Endothelial cell of umbilical vein (primary cell): ENCODE results near the gene RPL21.

Source experiments
- EZH2 ChIP-seq: IDR thresholded peaks from 2 replicates; pipeline ENCODE4 v1.6.1; 2012; ENCODE audit warnings: borderline replicate concordance, low read depth, mild to moderate bottlenecking, moderate library complexity, low read length, inconsistent platforms; ENCODE audit not compliant: severe bottlenecking
- FOS ChIP-seq: IDR thresholded peaks from 2 replicates; pipeline ENCODE4 v1.6.1; 2011; ENCODE audit warnings: mild to moderate bottlenecking, low read length, moderate library complexity, borderline replicate concordance; ENCODE audit not compliant: insufficient read depth
- GATA2 ChIP-seq: IDR thresholded peaks from 2 replicates; pipeline ENCODE4 v1.7.0; 2011; ENCODE audit warnings: low read depth, mild to moderate bottlenecking, moderate library complexity, mixed read lengths, low read length; ENCODE audit not compliant: insufficient read length, insufficient read depth
- JUN ChIP-seq: IDR thresholded peaks from 2 replicates; pipeline ENCODE4 v1.6.1; 2011; ENCODE audit warnings: borderline replicate concordance, low read depth; ENCODE audit not compliant: insufficient read length, insufficient read depth
- MYC ChIP-seq: IDR thresholded peaks from one replicate; pipeline ENCODE4 v1.6.1; 2011; ENCODE audit warnings: mild to moderate bottlenecking, low read depth, low read length
- POLR2A ChIP-seq: IDR thresholded peaks from 2 replicates; pipeline ENCODE4 v1.6.1; 2012; ENCODE audit warnings: low read depth, mild to moderate bottlenecking, control low read depth, low read length
- POLR2AphosphoS5 ChIP-seq: IDR thresholded peaks from 2 replicates; pipeline ENCODE4 v1.6.1; 2012; ENCODE audit warnings: low read depth, mild to moderate bottlenecking, control low read depth, low read length, moderate library complexity; ENCODE audit not compliant: insufficient read depth
- TF ChIP-seq, protein P1 (sequence below), 2 donors: IDR thresholded peaks; 1 replicate in 1 of 2; 2 replicates in 1 of 2; pipeline ENCODE4 v1.5.1; 2011; ENCODE audit warnings: low read length in 2 of 2, mild to moderate bottlenecking in 2 of 2, moderate library complexity in 2 of 2, control low read depth in 1 of 2, inconsistent platforms in 1 of 2, low read depth in 1 of 2; ENCODE audit not compliant: insufficient read depth in 1 of 2; ENCODE audit errors: extremely low read depth in 1 of 2
- TF ChIP-seq, protein P2 (sequence below): IDR thresholded peaks from 2 replicates; pipeline ENCODE4 v1.6.1; 2011; ENCODE audit not compliant: insufficient read depth, insufficient read length

DNA sequence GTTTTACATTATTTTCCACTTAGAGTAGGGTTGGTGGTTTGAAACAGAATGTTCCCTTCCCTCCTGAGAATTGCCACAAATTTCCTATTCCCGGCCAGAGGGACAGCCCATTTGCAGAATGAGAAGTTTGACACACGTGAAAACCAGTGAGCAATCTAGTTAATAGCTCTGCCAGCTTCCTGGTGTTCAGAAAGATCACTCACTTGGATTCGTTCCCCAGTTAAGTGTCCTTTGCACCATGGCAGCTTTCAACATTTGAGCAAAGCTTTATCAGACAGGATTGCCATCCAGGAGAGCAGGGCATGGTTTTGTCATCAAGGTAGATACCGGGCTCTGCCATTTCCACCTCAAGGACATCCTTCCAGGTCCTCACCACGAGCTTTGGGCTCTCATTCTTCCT, 47.5 kb downstream of the RPL21 start:
- TF ChIP-seq, protein P1, sequence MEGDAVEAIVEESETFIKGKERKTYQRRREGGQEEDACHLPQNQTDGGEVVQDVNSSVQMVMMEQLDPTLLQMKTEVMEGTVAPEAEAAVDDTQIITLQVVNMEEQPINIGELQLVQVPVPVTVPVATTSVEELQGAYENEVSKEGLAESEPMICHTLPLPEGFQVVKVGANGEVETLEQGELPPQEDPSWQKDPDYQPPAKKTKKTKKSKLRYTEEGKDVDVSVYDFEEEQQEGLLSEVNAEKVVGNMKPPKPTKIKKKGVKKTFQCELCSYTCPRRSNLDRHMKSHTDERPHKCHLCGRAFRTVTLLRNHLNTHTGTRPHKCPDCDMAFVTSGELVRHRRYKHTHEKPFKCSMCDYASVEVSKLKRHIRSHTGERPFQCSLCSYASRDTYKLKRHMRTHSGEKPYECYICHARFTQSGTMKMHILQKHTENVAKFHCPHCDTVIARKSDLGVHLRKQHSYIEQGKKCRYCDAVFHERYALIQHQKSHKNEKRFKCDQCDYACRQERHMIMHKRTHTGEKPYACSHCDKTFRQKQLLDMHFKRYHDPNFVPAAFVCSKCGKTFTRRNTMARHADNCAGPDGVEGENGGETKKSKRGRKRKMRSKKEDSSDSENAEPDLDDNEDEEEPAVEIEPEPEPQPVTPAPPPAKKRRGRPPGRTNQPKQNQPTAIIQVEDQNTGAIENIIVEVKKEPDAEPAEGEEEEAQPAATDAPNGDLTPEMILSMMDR (IDR thresholded peaks at IDR 0.05; ENCODE audit: extremely low read depth in 1 of 2, insufficient read depth in 1 of 2, low read depth in 1 of 2, low read length in 2 of 2), result no peak
- TF ChIP-seq GATA2 (no peak), FOS (no peak), POLR2A (no peak), POLR2AphosphoS5 (no peak), EZH2 (no peak), MYC (no peak), JUN (no peak)
- TF ChIP-seq, protein P2, sequence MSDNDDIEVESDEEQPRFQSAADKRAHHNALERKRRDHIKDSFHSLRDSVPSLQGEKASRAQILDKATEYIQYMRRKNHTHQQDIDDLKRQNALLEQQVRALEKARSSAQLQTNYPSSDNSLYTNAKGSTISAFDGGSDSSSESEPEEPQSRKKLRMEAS, result no peak
